Lung (tissue), 12 donors: ENCODE measurements around the gene SNED1. TPM values are rescaled to one million over a fixed set of nuclear protein-coding genes. Genes with fewer than 3 reads are reported as not detected.
A peak's percentile ranks its signal among the peaks of the same experiment; 100 is the strongest.

Experiments
- ATAC-seq: fragments of 200-7000 bp; cut with Tn5 transposase; one replicate; pipeline ENCODE4 v1.9.1; 2020; ENCODE audit warnings: moderate number of reproducible peaks; ENCODE audit not compliant: insufficient read depth, low FRiP score
- DNase-seq, 3 donors: peaks; one replicate each; pipeline ENCODE4 v3.0.0-alpha.2; 2013 to 2017
- H3K27ac ChIP-seq, 2 donors: one replicate each; pipeline ENCODE4 v1.5.1; 2013; ENCODE audit warnings: mild to moderate bottlenecking in 2 of 2, moderate library complexity in 2 of 2, control low read depth in 1 of 2, inconsistent platforms in 1 of 2, low read depth in 1 of 2, low read length in 1 of 2
- H3K27me3 ChIP-seq, 3 donors: one replicate each; pipeline ENCODE4 v1.5.1; 2013; ENCODE audit warnings: low read length in 2 of 3; ENCODE audit not compliant: control insufficient read depth in 3 of 3, insufficient read depth in 3 of 3
- H3K36me3 ChIP-seq, 4 donors: one replicate each; pipeline ENCODE4 v1.5.1; 2013; ENCODE audit warnings: low read length in 4 of 4, mild to moderate bottlenecking in 1 of 4, moderate library complexity in 1 of 4; ENCODE audit not compliant: control insufficient read depth in 4 of 4, insufficient read depth in 4 of 4
- H3K4me1 ChIP-seq, 5 donors: one replicate each; pipeline ENCODE4 v1.5.1; 2013; ENCODE audit warnings: low read length in 5 of 5, mild to moderate bottlenecking in 2 of 5, moderate library complexity in 1 of 5; ENCODE audit not compliant: control insufficient read depth in 5 of 5, insufficient read depth in 5 of 5
- H3K4me3 ChIP-seq: one replicate; pipeline ENCODE4 v1.5.1; 2013; ENCODE audit warnings: mild to moderate bottlenecking, control low read depth, moderate library complexity
- H3K9ac ChIP-seq, 2 donors: one replicate each; pipeline ENCODE4 v1.5.1; 2013; ENCODE audit warnings: low read length in 2 of 2, control low read depth in 1 of 2; ENCODE audit not compliant: insufficient read depth in 1 of 2
- H3K9me3 ChIP-seq, 4 donors: one replicate each; pipeline ENCODE4 v1.5.1; 2013; ENCODE audit warnings: low read length in 3 of 4, mild to moderate bottlenecking in 1 of 4, moderate library complexity in 1 of 4; ENCODE audit not compliant: control insufficient read depth in 4 of 4, insufficient read depth in 3 of 4
- CTCF ChIP-seq: IDR thresholded peaks from 2 replicates; pipeline ENCODE4 v1.5.1; 2012; ENCODE audit warnings: mild to moderate bottlenecking; ENCODE audit errors: control extremely low read depth, extremely low read depth
- WGBS, 2 donors: extraction: QIAGEN DNeasy Blood & Tissue Kit; methylation state at CpG; one replicate each; pipeline ENCODE4 v1.1.7; 2013; 5-methylcytosine and 5-hydroxymethylcytosine counted together
- polyA plus RNA-seq, 2 donors: library from polyadenylated mRNA; stranded (reverse); fragments of 200-250 nt; gene quantifications; one replicate each; pipeline ENCODE4 v1.2.1, GENCODE V29; 2013
- total RNA-seq, 2 donors: library from RNA; depleted of rRNA in 1 of 2; stranded (reverse); fragments of >200 nt in 1 of 2; gene quantifications; one replicate each; pipeline ENCODE4 v1.2.1, GENCODE V29; 2014 to 2021
- donor health status: control.
- donor health status: control.
- donor health status: Bipolar disorder and iron deficiency.
- donor health status: healthy.
- donor health status: DM: yes; HTN: yes; CAD: no.

SNED1 gene
- total and polyA plus RNA-seq, 4 donors: 5.9 to 74.6 (median 34.7) TPM

GRCh38 chr2:241050624-241051577 lies 52.5 kb downstream of the SNED1 start:
- Histone ChIP-seq H3K9ac (no peak overlapping the region), H3K4me1 (no peaks in the 10 kb centered on the region), H3K9me3 (no peaks in the 10 kb centered on the region), H3K27me3 (no peaks in the 10 kb centered on the region), H3K4me3 (no peak overlapping the region), H3K36me3 (peaks cover 0 to 45% (median 32%) of the 10 kb centered on the region in 4 donors), H3K27ac (no peak overlapping the region)
- peak in 1 of 3 donors; percentile 10 for DNase-seq
- WGBS, 2 donors: 92 to 94% methylated on average over 18 of the region's 18 CpGs
- no peak for ATAC-seq
- TF ChIP-seq CTCF: no peak

- no peak overlapping the region for H3K4me3 ChIP-seq
- H3K4me1 ChIP-seq: no peaks in the 10 kb centered on the region
- H3K27ac ChIP-seq: no peak overlapping the region
- H3K36me3 ChIP-seq: peaks cover 0 to 45% (median 27%) of the 10 kb centered on the region in 4 donors
- TF ChIP-seq CTCF: no peak
- no peak for ATAC-seq
- no peak for DNase-seq
- no peaks in the 10 kb centered on the region for H3K9me3 ChIP-seq
- WGBS, 2 donors: 94 to 96% methylated on average over 31 to 33 of the region's 33 CpGs
- no peaks in the 10 kb centered on the region for H3K27me3 ChIP-seq
- no peak overlapping the region for H3K9ac ChIP-seq
These were observed 53.4 kb downstream of the SNED1 start for GRCh38 chr2:241051578-241052487.

DNA sequence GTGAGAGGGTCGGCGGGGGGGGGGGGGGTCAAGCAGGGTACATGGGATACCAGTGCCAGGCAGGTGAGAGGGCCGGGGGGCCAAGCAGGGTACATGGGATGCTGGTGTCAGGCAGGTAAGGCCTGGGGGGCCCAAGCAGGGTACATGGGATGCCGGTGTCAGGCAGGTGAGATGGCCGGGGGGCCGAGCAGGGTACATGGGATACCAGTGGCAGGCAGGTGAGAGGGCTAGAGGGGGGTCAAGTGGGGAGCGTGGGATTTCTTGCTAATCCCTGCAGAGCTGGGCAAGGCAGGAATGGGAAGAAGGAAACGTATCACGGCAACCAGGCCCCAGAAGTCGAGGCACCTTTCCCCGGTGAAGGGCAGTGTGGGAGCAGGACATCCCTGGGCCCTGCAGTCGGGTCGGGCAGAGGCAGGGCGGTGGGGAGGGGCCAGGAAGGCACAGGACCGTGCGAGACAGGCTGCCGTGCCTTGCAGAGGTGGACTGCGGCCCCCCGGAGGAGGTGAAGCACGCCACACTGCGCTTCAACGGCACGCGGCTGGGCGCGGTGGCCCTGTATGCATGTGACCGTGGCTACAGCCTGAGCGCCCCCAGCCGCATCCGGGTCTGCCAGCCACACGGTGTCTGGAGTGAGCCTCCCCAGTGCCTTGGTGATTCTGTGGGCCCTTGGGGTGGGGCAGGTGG lies 54.4 kb downstream of the SNED1 start:
- Histone ChIP-seq H3K9ac (no peak overlapping the region), H3K27ac (no peak overlapping the region), H3K9me3 (no peaks in the 10 kb centered on the region), H3K4me1 (no peaks in the 10 kb centered on the region), H3K27me3 (no peaks in the 10 kb centered on the region), H3K4me3 (no peak overlapping the region), H3K36me3 (peaks cover 0 to 45% (median 26%) of the 10 kb centered on the region in 4 donors)
- TF ChIP-seq CTCF: no peak
- 89 to 95% methylated on average over 26 to 31 of the region's 31 CpGs for WGBS, 2 donors
- ATAC-seq: no peak
- DNase-seq: no peak
